ENCODE data around the gene MUC21.
"Not testable (repeated sequence)": the region's sequence is repeated elsewhere in the genome, so short reads cannot be mapped to it uniquely, and the experiment has no call there.

The MUC21 gene

GRCh38 chr6:31000067-31000860 lies 16.7 kb downstream of the MUC21 start:
- not testable (repeated sequence) for H3K9ac ChIP-seq (ENCODE audit: low read length); H3K27me3 ChIP-seq (ENCODE audit: control insufficient read depth, insufficient read depth, low read length); H3K4me1 ChIP-seq (ENCODE audit: control insufficient read depth, insufficient read depth, low read length); H3K36me3 ChIP-seq (ENCODE audit: control insufficient read depth, insufficient read depth, low read length); H3K27ac ChIP-seq (ENCODE audit: low read depth, low read length); H3K4me3 ChIP-seq (ENCODE audit: low read length)

- H3K36me3 ChIP-seq (ENCODE audit: control insufficient read depth, insufficient read depth, low read length) = no peaks in the 10 kb centered on the region
- no peak overlapping the region for H3K4me3 ChIP-seq (ENCODE audit: low read length)
- H3K9ac ChIP-seq (ENCODE audit: low read length) = no peak overlapping the region
- no peaks in the 10 kb centered on the region for H3K4me1 ChIP-seq (ENCODE audit: control insufficient read depth, insufficient read depth, low read length)
- no peak overlapping the region for H3K27ac ChIP-seq (ENCODE audit: low read depth, low read length)
- H3K27me3 ChIP-seq (ENCODE audit: control insufficient read depth, insufficient read depth, low read length) = no peaks in the 10 kb centered on the region
Observed at GRCh38 chr6:31001281-31001888, 17.9 kb downstream of the MUC21 start.

- Histone ChIP-seq H3K9ac (ENCODE audit: low read length) (no peak overlapping the region), H3K36me3 (ENCODE audit: control insufficient read depth, insufficient read depth, low read length) (no peaks in the 10 kb centered on the region), H3K27me3 (ENCODE audit: control insufficient read depth, insufficient read depth, low read length) (no peaks in the 10 kb centered on the region), H3K27ac (ENCODE audit: low read depth, low read length) (no peak overlapping the region), H3K4me3 (ENCODE audit: low read length) (no peak overlapping the region), H3K4me1 (ENCODE audit: control insufficient read depth, insufficient read depth, low read length) (no peaks in the 10 kb centered on the region)
Observed at GRCh38 chr6:31002471-31002870, 19.0 kb downstream of the MUC21 start.

- no peak overlapping the region for H3K4me3 ChIP-seq (ENCODE audit: low read length)
- H3K9ac ChIP-seq (ENCODE audit: low read length) = no peak overlapping the region
- H3K27me3 ChIP-seq (ENCODE audit: control insufficient read depth, insufficient read depth, low read length) = no peaks in the 10 kb centered on the region
- H3K36me3 ChIP-seq (ENCODE audit: control insufficient read depth, insufficient read depth, low read length) = no peaks in the 10 kb centered on the region
- H3K27ac ChIP-seq (ENCODE audit: low read depth, low read length) = no peak overlapping the region
- H3K4me1 ChIP-seq (ENCODE audit: control insufficient read depth, insufficient read depth, low read length) = no peaks in the 10 kb centered on the region
Observed at GRCh38 chr6:31004794-31005193, 21.3 kb downstream of the MUC21 start.

- no peak overlapping the region for H3K27ac ChIP-seq (ENCODE audit: low read depth, low read length)
- no peaks in the 10 kb centered on the region for H3K36me3 ChIP-seq (ENCODE audit: control insufficient read depth, insufficient read depth, low read length)
- no peaks in the 10 kb centered on the region for H3K27me3 ChIP-seq (ENCODE audit: control insufficient read depth, insufficient read depth, low read length)
- no peaks in the 10 kb centered on the region for H3K4me1 ChIP-seq (ENCODE audit: control insufficient read depth, insufficient read depth, low read length)
- no peak overlapping the region for H3K4me3 ChIP-seq (ENCODE audit: low read length)
- no peak overlapping the region for H3K9ac ChIP-seq (ENCODE audit: low read length)
Observed at GRCh38 chr6:31005249-31006020, 21.9 kb downstream of the MUC21 start.

GRCh38 chr6:31007694-31008093 lies 24.2 kb downstream of the MUC21 start:
- no peaks in the 10 kb centered on the region for H3K27me3 ChIP-seq (ENCODE audit: control insufficient read depth, insufficient read depth, low read length)
- no peak overlapping the region for H3K9ac ChIP-seq (ENCODE audit: low read length)
- H3K27ac ChIP-seq (ENCODE audit: low read depth, low read length) = no peak overlapping the region
- H3K36me3 ChIP-seq (ENCODE audit: control insufficient read depth, insufficient read depth, low read length) = no peaks in the 10 kb centered on the region
- H3K4me1 ChIP-seq (ENCODE audit: control insufficient read depth, insufficient read depth, low read length) = no peaks in the 10 kb centered on the region
- H3K4me3 ChIP-seq (ENCODE audit: low read length) = no peak overlapping the region

GRCh38 chr6:31008165-31008564 lies 24.6 kb downstream of the MUC21 start:
- Histone ChIP-seq H3K36me3 (ENCODE audit: control insufficient read depth, insufficient read depth, low read length) (no peaks in the 10 kb centered on the region), H3K27ac (ENCODE audit: low read depth, low read length) (no peak overlapping the region), H3K4me1 (ENCODE audit: control insufficient read depth, insufficient read depth, low read length) (no peaks in the 10 kb centered on the region)

GRCh38 chr6:31009731-31010130 lies 26.2 kb downstream of the MUC21 start:
- Histone ChIP-seq H3K27ac (ENCODE audit: low read depth, low read length) (no peak overlapping the region), H3K4me3 (ENCODE audit: low read length) (no peak overlapping the region), H3K9ac (ENCODE audit: low read length) (no peak overlapping the region), H3K27me3 (ENCODE audit: control insufficient read depth, insufficient read depth, low read length) (no peaks in the 10 kb centered on the region), H3K4me1 (ENCODE audit: control insufficient read depth, insufficient read depth, low read length) (no peaks in the 10 kb centered on the region), H3K36me3 (ENCODE audit: control insufficient read depth, insufficient read depth, low read length) (no peaks in the 10 kb centered on the region)

More at GRCh38 chr6:31008165-31008564, 24.6 kb downstream of the MUC21 start:
- no peak overlapping the region for H3K9ac ChIP-seq (ENCODE audit: low read length)
- no peaks in the 10 kb centered on the region for H3K27me3 ChIP-seq (ENCODE audit: control insufficient read depth, insufficient read depth, low read length)
- no peak overlapping the region for H3K4me3 ChIP-seq (ENCODE audit: low read length)

GRCh38 chr6:31010393-31011060 lies 27.0 kb downstream of the MUC21 start, which contains the start of gene MUC22:
TSS of gene MUC22 (plus strand) at chr6:31010474. CDS start at chr6:31010707, 233 bp downstream.
- Histone ChIP-seq H3K36me3 (ENCODE audit: control insufficient read depth, insufficient read depth, low read length) (no peaks in the 10 kb centered on the region), H3K27me3 (ENCODE audit: control insufficient read depth, insufficient read depth, low read length) (no peaks in the 10 kb centered on the region), H3K27ac (ENCODE audit: low read depth, low read length) (no peak within 1 kb of the TSS), H3K9ac (ENCODE audit: low read length) (no peak within 1 kb of the TSS), H3K4me3 (ENCODE audit: low read length) (no peak within 1 kb of the TSS), H3K4me1 (ENCODE audit: control insufficient read depth, insufficient read depth, low read length) (no peaks in the 10 kb centered on the region)

- no peak overlapping the region for H3K9ac ChIP-seq (ENCODE audit: low read length)
- no peak overlapping the region for H3K4me3 ChIP-seq (ENCODE audit: low read length)
- no peaks in the 10 kb centered on the region for H3K4me1 ChIP-seq (ENCODE audit: control insufficient read depth, insufficient read depth, low read length)
- no peak overlapping the region for H3K27ac ChIP-seq (ENCODE audit: low read depth, low read length)
- no peaks in the 10 kb centered on the region for H3K36me3 ChIP-seq (ENCODE audit: control insufficient read depth, insufficient read depth, low read length)
- H3K27me3 ChIP-seq (ENCODE audit: control insufficient read depth, insufficient read depth, low read length) = no peaks in the 10 kb centered on the region
Observed at GRCh38 chr6:31011153-31011552, 27.6 kb downstream of the MUC21 start.

- Histone ChIP-seq H3K4me3 (ENCODE audit: low read length) (no peak overlapping the region), H3K27me3 (ENCODE audit: control insufficient read depth, insufficient read depth, low read length) (no peaks in the 10 kb centered on the region), H3K27ac (ENCODE audit: low read depth, low read length) (no peak overlapping the region), H3K4me1 (ENCODE audit: control insufficient read depth, insufficient read depth, low read length) (no peaks in the 10 kb centered on the region), H3K36me3 (ENCODE audit: control insufficient read depth, insufficient read depth, low read length) (no peaks in the 10 kb centered on the region), H3K9ac (ENCODE audit: low read length) (no peak overlapping the region)
Observed at GRCh38 chr6:31016659-31017299, 33.3 kb downstream of the MUC21 start.

GRCh38 chr6:31017436-31017835 lies 33.9 kb downstream of the MUC21 start:
- H3K4me1 ChIP-seq (ENCODE audit: control insufficient read depth, insufficient read depth, low read length); H3K36me3 ChIP-seq (ENCODE audit: control insufficient read depth, insufficient read depth, low read length); H3K9ac ChIP-seq (ENCODE audit: low read length); H3K27ac ChIP-seq (ENCODE audit: low read depth, low read length); H3K4me3 ChIP-seq (ENCODE audit: low read length); H3K27me3 ChIP-seq (ENCODE audit: control insufficient read depth, insufficient read depth, low read length): not testable (repeated sequence)
